HCT116 (cell line): ENCODE results near the gene EPB41L4A. TPM values are rescaled to one million over a fixed set of nuclear protein-coding genes. Genes with fewer than 3 reads are reported as not detected.

Experiments
- ATAC-seq: fragments of 200-7000 bp; cut with Tn5 transposase; 2 replicates; pipeline ENCODE4 v1.9.1; 2020; ENCODE audit warnings: mild to moderate bottlenecking, moderate library complexity
- BruUV-seq: library from RNA; stranded (reverse); fragments of 400-500 nt; replicated peaks from 2 replicates; lab custom pipeline; 2021; lab: Mats Ljungman, UMichigan
- CTCF ChIA-PET: fragments of 300-600 bp; sonication (Branson Sonifier 250); formaldehyde crosslinking; loops from one replicate; lab custom pipeline; 2021; ENCODE audit warnings: antibody characterized with exemption; lab: Charles Lee
- POLR2A ChIA-PET: fragments of 300-600, 350-600 bp; sonication (Branson Sonifier 250); formaldehyde crosslinking; loops from one replicate; lab custom pipeline; 2021; ENCODE audit warnings: antibody characterized with exemption; lab: Charles Lee
- RAD21 ChIA-PET, 2 experiments: fragments of 300-600 bp; sonication (Branson Sonifier 250); formaldehyde crosslinking; loops; one replicate each; lab custom pipeline; 2023; ENCODE audit warnings: low total read pairs in 2 of 2; ENCODE audit not compliant: uncharacterized antibody in 2 of 2, unreplicated experiment in 2 of 2, low non-redundant PET in 1 of 2; lab: Charles Lee
- DNase-seq: peaks from one replicate; pipeline ENCODE4 v3.0.0-alpha.2; 2010; ENCODE audit warnings: low read depth, low spot score
- H2AFZ ChIP-seq: fragments of 200-600 bp; shearing (Covaris generic), sonication (generic); 2 replicates; pipeline ENCODE4 v1.6.1; 2017; ENCODE audit warnings: low read depth, mixed run types, mixed read lengths, antibody characterized with exemption, low read length; ENCODE audit not compliant: poor library complexity, severe bottlenecking
- H3K27ac ChIP-seq: 2 replicates; pipeline ENCODE4 v1.5.1; 2012; ENCODE audit warnings: low read depth, low read length
- H3K27me3 ChIP-seq: fragments of 200-600 bp; sonication (generic); 2 replicates; pipeline ENCODE4 v1.6.1; 2016; ENCODE audit warnings: mixed run types, low read length, mixed read lengths; ENCODE audit not compliant: insufficient read depth
- H3K36me3 ChIP-seq, 2 experiments: fragments of 200-500 bp in 1 of 2; fragments of 200-600 bp in 1 of 2; sonication (Bioruptor generic) in 1 of 2; sonication (generic) in 1 of 2; 2 replicates each; pipeline versions ENCODE4 v1.5.1 to v1.6.1; 2014 to 2016; ENCODE audit warnings: low read length in 2 of 2, inconsistent platforms in 1 of 2, mixed read lengths in 1 of 2, mixed run types in 1 of 2; ENCODE audit not compliant: insufficient read depth in 2 of 2, control insufficient read depth in 1 of 2
- H3K4me1 ChIP-seq, 2 experiments: fragments of 200-600 bp in 1 of 2; sonication (generic) in 1 of 2; 2 replicates each; pipeline versions ENCODE4 v1.5.1 to v1.6.1; 2012 to 2017; ENCODE audit warnings: low read length in 2 of 2, inconsistent platforms in 1 of 2, mild to moderate bottlenecking in 1 of 2, mixed read lengths in 1 of 2, mixed run types in 1 of 2, moderate library complexity in 1 of 2; ENCODE audit not compliant: insufficient read depth in 2 of 2, control insufficient read depth in 1 of 2
- H3K4me2 ChIP-seq: fragments of 200-600 bp; sonication (generic); 2 replicates; pipeline ENCODE4 v1.6.1; 2017; ENCODE audit warnings: mixed run types, low read length, mixed read lengths
- H3K4me3 ChIP-seq, 2 experiments: fragments of 200-600 bp in 1 of 2; sonication (generic) in 1 of 2; replicated peaks in 1 of 2; 2 replicates each; pipeline ENCODE4 v1.5.1; 2011 to 2016; ENCODE audit warnings: low read length in 2 of 2, control low read depth in 1 of 2, low read depth in 1 of 2, mild to moderate bottlenecking in 1 of 2, mixed read lengths in 1 of 2, mixed run types in 1 of 2
- H3K79me2 ChIP-seq: fragments of 200-600 bp; sonication (generic); 2 replicates; pipeline ENCODE4 v1.6.1; 2017; ENCODE audit warnings: mild to moderate bottlenecking, mixed run types, low read length, moderate library complexity, mixed read lengths; ENCODE audit not compliant: insufficient read depth
- H3K9ac ChIP-seq: fragments of 200-600 bp; sonication (generic); 2 replicates; pipeline ENCODE4 v1.6.1; 2016; ENCODE audit warnings: low read length, mixed read lengths
- H3K9me2 ChIP-seq: fragments of 200-600 bp; sonication (generic), shearing (Covaris generic); 2 replicates; pipeline ENCODE4 v1.6.1; 2017; ENCODE audit warnings: mixed run types, mild to moderate bottlenecking, moderate library complexity; ENCODE audit not compliant: insufficient read depth
- H3K9me3 ChIP-seq, 2 experiments: fragments of 200-500 bp in 1 of 2; fragments of 200-600 bp in 1 of 2; sonication (Bioruptor generic) in 1 of 2; sonication (generic) in 1 of 2; 2 replicates each; pipeline ENCODE4 v1.6.1; 2014 to 2017; ENCODE audit warnings: low read length in 2 of 2, mixed read lengths in 2 of 2, inconsistent platforms in 1 of 2, low read depth in 1 of 2, mild to moderate bottlenecking in 1 of 2, mixed run types in 1 of 2, moderate library complexity in 1 of 2; ENCODE audit not compliant: control insufficient read depth in 1 of 2, insufficient read depth in 1 of 2
- H4K20me1 ChIP-seq: fragments of 200-600 bp; sonication (generic), shearing (Covaris generic); 2 replicates; pipeline ENCODE4 v1.6.1; 2017; ENCODE audit warnings: mixed run types, mild to moderate bottlenecking, moderate library complexity; ENCODE audit not compliant: insufficient read depth
- CBX3 ChIP-seq: IDR thresholded peaks from 2 replicates; pipeline ENCODE4 v1.6.1; 2012; ENCODE audit warnings: low read depth
- EGR1 ChIP-seq: IDR thresholded peaks from 2 replicates; pipeline ENCODE4 v1.6.1; 2012; ENCODE audit warnings: low read depth
- EZH2 ChIP-seq: fragments of 200-600 bp; sonication (generic); IDR thresholded peaks from 2 replicates; pipeline ENCODE4 v1.6.1; 2017; ENCODE audit warnings: antibody characterized with exemption, mixed run types
- EZH2phosphoT487 ChIP-seq: fragments of 200-600 bp; IDR thresholded peaks from 2 replicates; pipeline ENCODE4 v1.6.1; 2018; ENCODE audit warnings: antibody characterized with exemption, borderline replicate concordance
- JUND ChIP-seq: IDR thresholded peaks from 2 replicates; pipeline ENCODE4 v1.6.1; 2012
- POLR2AphosphoS5 ChIP-seq: IDR thresholded peaks from 2 replicates; pipeline ENCODE4 v1.6.1; 2011; ENCODE audit warnings: mild to moderate bottlenecking, low read depth, low read length, moderate library complexity
- RAD21 ChIP-seq: IDR thresholded peaks from 2 replicates; pipeline ENCODE4 v1.6.1; 2012; ENCODE audit warnings: low read depth, mild to moderate bottlenecking
- SIN3A ChIP-seq: IDR thresholded peaks from 2 replicates; pipeline ENCODE4 v1.6.1; 2012; ENCODE audit warnings: low read depth
- SP1 ChIP-seq: IDR thresholded peaks from 2 replicates; pipeline ENCODE4 v1.6.1; 2012; ENCODE audit warnings: low read depth
- SRF ChIP-seq: IDR thresholded peaks from 2 replicates; pipeline ENCODE4 v1.6.1; 2012; ENCODE audit warnings: low read depth
- TCF7L2 ChIP-seq: IDR thresholded peaks from 2 replicates; pipeline ENCODE4 v1.7.0; 2011; ENCODE audit warnings: borderline replicate concordance, inconsistent platforms; ENCODE audit not compliant: insufficient read depth, insufficient read length; ENCODE audit errors: extremely low read depth
- intact Hi-C: fragments of 100-400 bp; cut with micrococcal nuclease; formaldehyde crosslinking; loops from 2 replicates; pipeline ENCODE4 v1.10.0; 2022
- total RNA-seq: library from RNA; stranded (reverse); gene quantifications from one replicate; pipeline ENCODE4 v1.2.1, GENCODE V29; 2021; ENCODE audit not compliant: unreplicated experiment
- TF ChIP-seq, protein P1 (sequence below): IDR thresholded peaks from 2 replicates; pipeline ENCODE4 v1.6.1; 2012
- TF ChIP-seq, protein P2 (sequence below): IDR thresholded peaks from 2 replicates; pipeline ENCODE4 v1.6.1; 2011; ENCODE audit warnings: mild to moderate bottlenecking, low read length, moderate library complexity; ENCODE audit not compliant: insufficient replicate concordance; ENCODE audit errors: extremely low read depth

EPB41L4A gene
- total RNA-seq, 1 experiment from 2014 or later: 2.8 TPM

DNA sequence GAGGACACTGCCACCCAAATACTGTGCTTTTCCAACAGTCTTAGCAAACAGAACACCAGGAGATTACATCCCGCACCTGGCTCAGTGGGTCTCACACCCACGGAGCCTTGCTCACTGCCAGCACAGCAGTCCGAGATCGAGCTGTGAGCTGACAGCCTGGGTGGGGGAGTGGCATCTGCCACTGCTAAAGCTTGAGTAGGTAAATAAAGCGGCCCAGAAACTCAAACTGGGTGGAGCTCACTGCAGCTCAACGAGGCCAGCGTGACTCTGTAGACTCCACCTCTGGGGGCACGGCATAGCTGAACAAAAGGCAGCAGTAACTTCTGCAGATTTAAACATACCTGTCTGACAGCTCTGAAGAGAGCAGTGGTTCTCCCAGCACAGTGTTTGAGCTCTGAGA lies 28.8 kb downstream of the EPB41L4A start:
- H3K4me3 ChIP-seq: no peak overlapping the region
- CTCF ChIA-PET: no interaction called here
- no peaks in the 10 kb centered on the region for H3K9me3 ChIP-seq
- H3K9ac ChIP-seq: no peak overlapping the region
- ATAC-seq (no peak), DNase-seq (no peak)
- no peak overlapping the region for H2AFZ ChIP-seq
- no peaks in the 10 kb centered on the region for H3K4me1 ChIP-seq
- TF ChIP-seq, protein P1, sequence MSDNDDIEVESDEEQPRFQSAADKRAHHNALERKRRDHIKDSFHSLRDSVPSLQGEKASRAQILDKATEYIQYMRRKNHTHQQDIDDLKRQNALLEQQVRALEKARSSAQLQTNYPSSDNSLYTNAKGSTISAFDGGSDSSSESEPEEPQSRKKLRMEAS: no peak
- no peak for TF ChIP-seq POLR2AphosphoS5
- no peak for TF ChIP-seq SP1
- no peak for TF ChIP-seq RAD21
- no peak for TF ChIP-seq EGR1
- no peak for TF ChIP-seq EZH2phosphoT487
- POLR2A ChIA-PET: no interaction called here
- intact Hi-C loops: no loop called here
- RAD21 ChIA-PET: no interaction called here
- H3K79me2 ChIP-seq: no peaks in the 10 kb centered on the region
- no peaks in the 10 kb centered on the region for H3K9me2 ChIP-seq
- H3K27me3 ChIP-seq: no peaks in the 10 kb centered on the region
- no TSS peak for BruUV-seq
- H3K4me2 ChIP-seq: no peak overlapping the region
- H3K36me3 ChIP-seq: no peaks in the 10 kb centered on the region
- no peaks in the 10 kb centered on the region for H4K20me1 ChIP-seq
- H3K27ac ChIP-seq: no peak overlapping the region

DNA sequence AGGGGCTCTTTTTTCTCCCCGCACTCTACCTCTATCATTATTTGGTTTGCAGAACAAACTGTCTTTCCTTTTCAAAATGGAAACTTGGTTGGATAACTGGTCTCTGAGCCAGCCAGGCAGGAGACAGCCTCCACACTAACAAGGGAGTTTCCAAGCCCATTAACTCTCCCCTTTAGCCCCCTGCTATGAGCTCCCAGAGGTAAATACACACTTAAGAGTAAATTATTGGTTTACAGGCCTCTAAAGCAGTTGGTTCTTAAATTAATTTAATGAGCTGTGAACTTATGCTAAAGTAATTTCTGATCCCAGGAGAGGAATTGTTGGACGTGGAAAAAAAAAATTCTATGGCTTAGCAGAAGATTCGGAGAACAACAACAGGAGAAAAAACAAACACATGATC lies 30.3 kb downstream of the EPB41L4A start:
- H3K36me3 ChIP-seq: no peaks in the 10 kb centered on the region
- no peak overlapping the region for H3K9ac ChIP-seq
- H4K20me1 ChIP-seq: no peaks in the 10 kb centered on the region
- no peak for DNase-seq
- no peaks in the 10 kb centered on the region for H3K9me3 ChIP-seq
- no peak overlapping the region for H2AFZ ChIP-seq
- intact Hi-C loops: no loop called here
- H3K4me3 ChIP-seq: no peak overlapping the region
- no TSS peak for BruUV-seq
- no peaks in the 10 kb centered on the region for H3K4me1 ChIP-seq
- ChIA-PET CTCF (no interaction called here), RAD21 (no interaction called here), POLR2A (no interaction called here)
- TF ChIP-seq CBX3 (no peak), SRF (no peak), POLR2AphosphoS5 (no peak), TCF7L2 (no peak), EZH2 (no peak), SIN3A (no peak), JUND (no peak), RAD21 (no peak)
- TF ChIP-seq, protein P2, sequence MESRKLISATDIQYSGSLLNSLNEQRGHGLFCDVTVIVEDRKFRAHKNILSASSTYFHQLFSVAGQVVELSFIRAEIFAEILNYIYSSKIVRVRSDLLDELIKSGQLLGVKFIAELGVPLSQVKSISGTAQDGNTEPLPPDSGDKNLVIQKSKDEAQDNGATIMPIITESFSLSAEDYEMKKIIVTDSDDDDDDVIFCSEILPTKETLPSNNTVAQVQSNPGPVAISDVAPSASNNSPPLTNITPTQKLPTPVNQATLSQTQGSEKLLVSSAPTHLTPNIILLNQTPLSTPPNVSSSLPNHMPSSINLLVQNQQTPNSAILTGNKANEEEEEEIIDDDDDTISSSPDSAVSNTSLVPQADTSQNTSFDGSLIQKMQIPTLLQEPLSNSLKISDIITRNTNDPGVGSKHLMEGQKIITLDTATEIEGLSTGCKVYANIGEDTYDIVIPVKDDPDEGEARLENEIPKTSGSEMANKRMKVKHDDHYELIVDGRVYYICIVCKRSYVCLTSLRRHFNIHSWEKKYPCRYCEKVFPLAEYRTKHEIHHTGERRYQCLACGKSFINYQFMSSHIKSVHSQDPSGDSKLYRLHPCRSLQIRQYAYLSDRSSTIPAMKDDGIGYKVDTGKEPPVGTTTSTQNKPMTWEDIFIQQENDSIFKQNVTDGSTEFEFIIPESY: no peak
- no peaks in the 10 kb centered on the region for H3K79me2 ChIP-seq
- no peak for ATAC-seq
- H3K27me3 ChIP-seq: no peaks in the 10 kb centered on the region
- H3K4me2 ChIP-seq: no peak overlapping the region
- no peak overlapping the region for H3K27ac ChIP-seq
- no peaks in the 10 kb centered on the region for H3K9me2 ChIP-seq
